IMR-90 (cell line): ENCODE data around the gene CHRNB1.

ENCODE experiments used
- CEBPB ChIP-seq: IDR thresholded peaks from 2 replicates; pipeline ENCODE4 v1.6.1; 2012; ENCODE audit warnings: low read depth, low read length, improper control_type of control experiment
- CTCF ChIP-seq: conservative IDR thresholded peaks from 2 replicates; pipeline ENCODE4 v1.5.1; 2012; ENCODE audit warnings: mild to moderate bottlenecking, low read depth, low read length, improper control_type of control experiment
- MAFK ChIP-seq: IDR thresholded peaks from 2 replicates; pipeline ENCODE4 v1.6.1; 2012; ENCODE audit warnings: low read depth, low read length, improper control_type of control experiment
- POLR2A ChIP-seq: IDR thresholded peaks from 2 replicates; pipeline ENCODE4 v1.6.1; 2012; ENCODE audit warnings: mild to moderate bottlenecking, low read depth, low read length
- RAD21 ChIP-seq: IDR thresholded peaks from 2 replicates; pipeline ENCODE4 v1.6.1; 2012; ENCODE audit warnings: low read length, improper control_type of control experiment
- RFX5 ChIP-seq: IDR thresholded peaks from 2 replicates; pipeline ENCODE4 v1.8.0; 2012; ENCODE audit warnings: low read depth, mild to moderate bottlenecking, low read length, moderate library complexity
- SMC3 ChIP-seq: fragments of 150-350 bp; IDR thresholded peaks from 2 replicates; pipeline ENCODE4 v1.6.1; 2016; ENCODE audit warnings: low read depth, mild to moderate bottlenecking, antibody characterized with exemption, low read length, moderate library complexity

GRCh38 chr17:7463372-7463846 is 18.5 kb downstream of the CHRNB1 start:
- TF ChIP-seq CTCF (no peak), POLR2A (no peak), RAD21 (no peak), SMC3 (no peak), MAFK (no peak), CEBPB (no peak), RFX5 (no peak)
